ENCODE results near the gene TNFRSF25.
"Not testable (repeated sequence)": the region's sequence is repeated elsewhere in the genome, so short reads cannot be mapped to it uniquely, and the experiment has no call there.

The TNFRSF25 gene

GRCh38 chr1:6454856-6455751, 10.9 kb downstream of the TNFRSF25 start:
- no peak for TF ChIP-seq EZH2 (IDR thresholded peaks at IDR 0.05; ENCODE audit: borderline replicate concordance, low read depth, low read length, severe bottlenecking)
- no peaks in the 10 kb centered on the region for H3K27me3 ChIP-seq (ENCODE audit: insufficient read depth, low read length, poor library complexity)
- peaks cover 7% of the 10 kb centered on the region for H3K4me1 ChIP-seq (ENCODE audit: insufficient read depth, low read length)
- H3K4me3 ChIP-seq (ENCODE audit: low read depth in 1 of 2, low read length in 2 of 2) = no peak overlapping the region
- no peaks in the 10 kb centered on the region for H3K36me3 ChIP-seq (ENCODE audit: insufficient read depth, low read length)
- no peak for ATAC-seq (ENCODE audit: insufficient read depth, low read depth)
- H3K79me2 ChIP-seq (ENCODE audit: insufficient read depth, low read length) = no peaks in the 10 kb centered on the region
- no peaks in the 10 kb centered on the region for H4K20me1 ChIP-seq (ENCODE audit: insufficient read depth, low read length)
- no peaks in the 10 kb centered on the region for H3K9me3 ChIP-seq (ENCODE audit: insufficient read depth, low read length, severe bottlenecking)
- H2AFZ ChIP-seq (ENCODE audit: low read depth, low read length) = no peak overlapping the region
- no peak overlapping the region for H3K4me2 ChIP-seq (ENCODE audit: insufficient read depth, low read length)
- no peak overlapping the region for H3K27ac ChIP-seq (ENCODE audit: low read length)
- DNase-seq = no peak
- H3K9ac ChIP-seq (ENCODE audit: low read depth, low read length) = no peak overlapping the region

GRCh38 chr1:6453895-6454855, 11.8 kb downstream of the TNFRSF25 start:
- not testable (repeated sequence) for ATAC-seq (ENCODE audit: insufficient read depth, low read depth); H4K20me1 ChIP-seq (ENCODE audit: insufficient read depth, low read length); H3K9ac ChIP-seq (ENCODE audit: low read depth, low read length); DNase-seq; H3K9me3 ChIP-seq (ENCODE audit: insufficient read depth, low read length, severe bottlenecking); H2AFZ ChIP-seq (ENCODE audit: low read depth, low read length); H3K27ac ChIP-seq (ENCODE audit: low read length); H3K4me1 ChIP-seq (ENCODE audit: insufficient read depth, low read length); H3K4me2 ChIP-seq (ENCODE audit: insufficient read depth, low read length); H3K79me2 ChIP-seq (ENCODE audit: insufficient read depth, low read length); H3K36me3 ChIP-seq (ENCODE audit: insufficient read depth, low read length); H3K4me3 ChIP-seq (ENCODE audit: low read depth in 1 of 2, low read length in 2 of 2); H3K27me3 ChIP-seq (ENCODE audit: insufficient read depth, low read length, poor library complexity)

- Histone ChIP-seq H3K79me2 (ENCODE audit: insufficient read depth, low read length) (no peaks in the 10 kb centered on the region), H2AFZ (ENCODE audit: low read depth, low read length) (no peak overlapping the region), H3K4me3 (ENCODE audit: low read depth in 1 of 2, low read length in 2 of 2) (no peak overlapping the region), H3K4me2 (ENCODE audit: insufficient read depth, low read length) (no peak overlapping the region), H3K4me1 (ENCODE audit: insufficient read depth, low read length) (no peaks in the 10 kb centered on the region), H3K9ac (ENCODE audit: low read depth, low read length) (no peak overlapping the region), H4K20me1 (ENCODE audit: insufficient read depth, low read length) (no peaks in the 10 kb centered on the region), H3K27me3 (ENCODE audit: insufficient read depth, low read length, poor library complexity) (peaks cover 7% of the 10 kb centered on the region), H3K36me3 (ENCODE audit: insufficient read depth, low read length) (no peaks in the 10 kb centered on the region), H3K27ac (ENCODE audit: low read length) (no peak overlapping the region), H3K9me3 (ENCODE audit: insufficient read depth, low read length, severe bottlenecking) (no peaks in the 10 kb centered on the region)
- no peak for ATAC-seq (ENCODE audit: insufficient read depth, low read depth)
- no peak for DNase-seq
- no peak for TF ChIP-seq CTCF (IDR thresholded peaks at IDR 0.05; ENCODE audit: borderline replicate concordance, extremely low read depth, low read length, poor library complexity, severe bottlenecking)
- TF ChIP-seq EZH2 (IDR thresholded peaks at IDR 0.05; ENCODE audit: borderline replicate concordance, low read depth, low read length, severe bottlenecking) = no peak
Observed at GRCh38 chr1:6450943-6451373, 15.0 kb downstream of the TNFRSF25 start.

- H3K79me2 ChIP-seq (ENCODE audit: insufficient read depth, low read length); H3K36me3 ChIP-seq (ENCODE audit: insufficient read depth, low read length); H4K20me1 ChIP-seq (ENCODE audit: insufficient read depth, low read length); ATAC-seq (ENCODE audit: insufficient read depth, low read depth); H3K9me3 ChIP-seq (ENCODE audit: insufficient read depth, low read length, severe bottlenecking); H3K27ac ChIP-seq (ENCODE audit: low read length); H3K4me1 ChIP-seq (ENCODE audit: insufficient read depth, low read length); H3K9ac ChIP-seq (ENCODE audit: low read depth, low read length); H2AFZ ChIP-seq (ENCODE audit: low read depth, low read length); H3K27me3 ChIP-seq (ENCODE audit: insufficient read depth, low read length, poor library complexity); H3K4me3 ChIP-seq (ENCODE audit: low read depth in 1 of 2, low read length in 2 of 2); H3K4me2 ChIP-seq (ENCODE audit: insufficient read depth, low read length); DNase-seq: not testable (repeated sequence)
Observed at GRCh38 chr1:6450486-6450885, 15.5 kb downstream of the TNFRSF25 start.

Data from DND-41 (cell line).